Loucy (cell line): Measurements from ENCODE around the gene LEPR.

Experiments
- EZH2phosphoT487 ChIP-seq: fragments of 200-600 bp; IDR thresholded peaks from 2 replicates; pipeline ENCODE4 v1.6.1; 2018; ENCODE audit warnings: antibody characterized with exemption, mild to moderate bottlenecking, moderate library complexity, borderline replicate concordance
- TF ChIP-seq, protein P1 (sequence below): fragments of 200-600 bp; sonication (generic); conservative IDR thresholded peaks from 2 replicates; pipeline ENCODE4 v1.5.1; 2014; ENCODE audit warnings: mild to moderate bottlenecking, antibody characterized with exemption, low read length

DNA sequence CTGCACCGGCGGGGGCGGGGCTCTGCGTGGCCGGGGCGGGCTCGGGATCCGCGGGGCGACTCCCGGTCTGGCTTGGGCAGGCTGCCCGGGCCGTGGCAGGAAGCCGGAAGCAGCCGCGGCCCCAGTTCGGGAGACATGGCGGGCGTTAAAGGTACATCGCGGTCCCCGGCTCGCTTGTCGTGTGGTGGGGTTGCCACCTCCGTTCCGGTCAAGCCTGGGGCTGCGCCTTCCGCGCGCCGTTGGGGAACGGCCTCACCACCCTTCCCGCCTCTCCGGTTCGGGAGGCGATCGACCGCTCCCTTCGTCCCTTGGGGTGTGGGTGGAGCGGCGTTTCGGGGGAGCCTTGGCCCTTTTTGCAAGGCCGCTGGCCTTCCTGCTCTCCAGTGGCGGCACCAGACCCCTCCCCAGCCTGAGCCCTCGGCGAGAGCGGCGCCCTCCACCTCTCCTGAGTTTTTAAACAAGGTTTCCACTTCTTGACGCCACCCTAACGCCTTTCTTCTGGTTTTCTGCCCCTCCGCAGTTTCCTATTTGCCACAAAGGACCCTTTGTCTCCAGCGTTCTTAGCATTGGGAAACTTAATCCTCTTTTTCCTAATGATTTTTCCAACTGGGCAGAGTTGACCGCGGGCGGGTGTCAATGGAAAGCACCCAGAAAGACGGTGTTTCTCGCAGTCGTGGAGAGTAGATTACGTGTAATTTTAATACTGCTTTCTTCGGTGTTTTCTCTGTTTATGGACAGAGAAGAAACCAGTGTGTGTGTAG, at the start of gene LEPR, which contains the start of gene LEPROT:
- TF ChIP-seq, protein P1, sequence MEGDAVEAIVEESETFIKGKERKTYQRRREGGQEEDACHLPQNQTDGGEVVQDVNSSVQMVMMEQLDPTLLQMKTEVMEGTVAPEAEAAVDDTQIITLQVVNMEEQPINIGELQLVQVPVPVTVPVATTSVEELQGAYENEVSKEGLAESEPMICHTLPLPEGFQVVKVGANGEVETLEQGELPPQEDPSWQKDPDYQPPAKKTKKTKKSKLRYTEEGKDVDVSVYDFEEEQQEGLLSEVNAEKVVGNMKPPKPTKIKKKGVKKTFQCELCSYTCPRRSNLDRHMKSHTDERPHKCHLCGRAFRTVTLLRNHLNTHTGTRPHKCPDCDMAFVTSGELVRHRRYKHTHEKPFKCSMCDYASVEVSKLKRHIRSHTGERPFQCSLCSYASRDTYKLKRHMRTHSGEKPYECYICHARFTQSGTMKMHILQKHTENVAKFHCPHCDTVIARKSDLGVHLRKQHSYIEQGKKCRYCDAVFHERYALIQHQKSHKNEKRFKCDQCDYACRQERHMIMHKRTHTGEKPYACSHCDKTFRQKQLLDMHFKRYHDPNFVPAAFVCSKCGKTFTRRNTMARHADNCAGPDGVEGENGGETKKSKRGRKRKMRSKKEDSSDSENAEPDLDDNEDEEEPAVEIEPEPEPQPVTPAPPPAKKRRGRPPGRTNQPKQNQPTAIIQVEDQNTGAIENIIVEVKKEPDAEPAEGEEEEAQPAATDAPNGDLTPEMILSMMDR, result no peak
- no peak for TF ChIP-seq EZH2phosphoT487
